NCI-H510A treated with DMSO at 0.1 percent for 48 hours (cell line): ENCODE measurements around the gene GAL3ST2.
"Not testable (repeated sequence)": the region's sequence is repeated elsewhere in the genome, so short reads cannot be mapped to it uniquely, and the experiment has no call there.

Experiments used
- DNase-seq: peaks from one replicate; lab custom pipeline; 2025; lab: John Stamatoyannopoulos, UW

Gene GAL3ST2

GRCh38 chr2:241795021-241795999 lies 18.7 kb downstream of the GAL3ST2 start:
- DNase-seq = no peak

DNA sequence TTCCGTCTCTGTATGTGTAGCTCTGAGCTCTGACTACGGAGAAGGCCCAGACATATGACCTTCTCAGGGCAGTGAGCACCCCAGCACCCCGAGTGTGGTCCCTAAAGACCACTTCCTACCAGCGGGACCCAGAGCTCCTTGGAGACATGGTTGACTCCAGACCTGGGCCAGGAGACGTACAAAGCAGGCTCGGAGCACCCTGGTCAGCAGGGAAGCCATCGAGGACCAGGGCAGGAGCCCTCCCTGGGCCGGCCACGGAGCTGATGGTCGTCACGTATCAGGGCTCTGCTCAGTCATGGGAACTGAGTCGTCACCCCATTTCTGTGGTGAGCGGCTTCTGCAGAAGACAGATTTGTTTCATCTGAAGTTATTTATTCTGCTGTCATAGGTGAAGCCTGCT lies 19.6 kb downstream of the GAL3ST2 start:
- no peak for DNase-seq

GRCh38 chr2:241796610-241797138 lies 20.1 kb downstream of the GAL3ST2 start:
- DNase-seq = no peak

DNA sequence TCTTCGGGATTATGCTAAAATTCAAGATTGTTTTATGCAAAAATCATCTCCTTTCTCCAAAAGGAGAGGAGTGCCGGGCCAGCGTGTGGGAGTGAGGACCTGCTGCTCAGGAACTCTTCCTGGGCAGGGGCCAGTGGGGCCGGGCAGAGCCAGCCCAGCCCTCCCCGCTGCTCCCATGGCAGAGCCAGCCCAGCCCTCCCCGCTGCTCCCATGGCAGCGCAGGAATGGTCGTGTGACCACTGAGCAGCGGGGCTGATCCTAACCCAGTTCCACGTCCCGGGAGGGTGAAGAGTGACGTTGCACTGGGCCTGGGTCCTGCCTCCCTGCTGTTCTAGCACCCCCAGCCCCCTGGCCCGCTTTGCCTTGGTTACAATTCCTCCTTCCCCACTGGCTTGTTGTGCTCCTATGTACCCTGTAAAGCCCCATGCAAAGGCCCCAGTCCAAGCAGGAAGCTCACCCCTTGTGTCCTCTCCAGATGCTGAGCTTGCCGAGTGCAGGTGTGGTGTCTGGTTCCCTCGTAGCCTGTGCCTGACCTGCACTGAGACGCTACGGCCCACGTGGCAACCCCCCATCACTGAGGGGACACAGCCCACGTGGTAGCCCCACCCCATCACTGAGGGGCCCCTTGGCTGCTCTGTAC lies 20.9 kb downstream of the GAL3ST2 start:
- no peak for DNase-seq

DNA sequence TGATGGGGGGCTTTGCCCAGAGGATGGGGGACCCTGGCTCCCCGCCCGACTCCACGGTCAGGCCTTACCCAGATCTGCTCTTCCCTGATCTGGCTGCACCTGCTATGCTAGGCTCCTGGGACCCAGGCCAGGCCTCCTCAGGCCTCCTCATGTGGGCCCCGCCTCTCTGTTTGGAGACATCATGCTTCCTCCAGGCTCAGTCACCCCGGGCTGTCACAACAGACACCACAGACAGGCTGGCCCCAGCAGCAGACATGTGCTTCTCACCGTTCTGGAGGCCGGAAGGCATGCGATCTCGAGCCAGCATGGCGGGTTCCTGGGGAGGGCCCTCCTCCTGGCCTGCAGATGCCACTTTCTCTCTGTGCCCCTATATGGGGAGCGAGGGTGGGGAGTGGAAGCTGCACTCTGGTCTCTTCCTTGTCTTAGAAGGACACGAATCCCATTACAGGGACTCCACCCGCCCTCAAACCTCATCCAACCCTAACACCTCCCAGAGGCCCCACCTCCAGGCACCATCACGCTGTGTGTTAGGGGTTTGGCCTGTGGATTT lies 21.5 kb downstream of the GAL3ST2 start:
- DNase-seq = no peak

- DNase-seq = no peak
Measured at GRCh38 chr2:241798631-241799521, 22.3 kb downstream of the GAL3ST2 start.

DNA sequence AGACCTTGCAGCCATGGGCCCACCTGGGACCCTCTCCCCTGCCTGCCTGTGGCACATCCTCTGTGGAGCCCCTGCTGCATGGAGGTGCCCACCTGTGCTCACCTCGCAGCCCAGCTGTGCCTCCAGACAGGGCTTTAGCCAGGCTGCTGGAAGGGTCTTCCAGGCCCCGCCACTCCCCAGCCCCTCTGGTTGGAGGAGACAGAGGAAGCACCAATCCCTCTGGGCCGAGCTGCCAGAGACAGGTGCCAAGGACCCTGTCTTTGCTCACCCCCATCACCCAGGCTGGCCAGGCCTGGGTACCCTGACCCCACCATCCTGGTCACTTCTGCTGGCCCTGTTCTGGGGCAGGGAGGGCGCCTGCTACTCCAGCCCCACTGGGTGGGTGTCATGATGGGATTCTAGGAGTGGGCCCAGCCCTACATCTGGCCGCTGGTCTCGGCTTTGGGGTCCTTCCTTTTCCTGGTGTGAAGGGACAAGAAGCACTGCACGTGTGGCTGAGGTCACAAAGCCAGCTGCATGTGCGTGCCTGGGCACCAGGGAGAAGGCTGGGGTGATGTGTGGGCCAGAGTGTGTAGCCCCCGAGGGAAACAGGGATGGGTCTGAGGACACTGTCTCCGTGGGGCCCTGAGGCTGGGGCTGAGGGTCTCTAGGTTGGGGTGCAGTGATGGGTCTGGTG lies 23.0 kb downstream of the GAL3ST2 start:
- DNase-seq = no peak

DNA sequence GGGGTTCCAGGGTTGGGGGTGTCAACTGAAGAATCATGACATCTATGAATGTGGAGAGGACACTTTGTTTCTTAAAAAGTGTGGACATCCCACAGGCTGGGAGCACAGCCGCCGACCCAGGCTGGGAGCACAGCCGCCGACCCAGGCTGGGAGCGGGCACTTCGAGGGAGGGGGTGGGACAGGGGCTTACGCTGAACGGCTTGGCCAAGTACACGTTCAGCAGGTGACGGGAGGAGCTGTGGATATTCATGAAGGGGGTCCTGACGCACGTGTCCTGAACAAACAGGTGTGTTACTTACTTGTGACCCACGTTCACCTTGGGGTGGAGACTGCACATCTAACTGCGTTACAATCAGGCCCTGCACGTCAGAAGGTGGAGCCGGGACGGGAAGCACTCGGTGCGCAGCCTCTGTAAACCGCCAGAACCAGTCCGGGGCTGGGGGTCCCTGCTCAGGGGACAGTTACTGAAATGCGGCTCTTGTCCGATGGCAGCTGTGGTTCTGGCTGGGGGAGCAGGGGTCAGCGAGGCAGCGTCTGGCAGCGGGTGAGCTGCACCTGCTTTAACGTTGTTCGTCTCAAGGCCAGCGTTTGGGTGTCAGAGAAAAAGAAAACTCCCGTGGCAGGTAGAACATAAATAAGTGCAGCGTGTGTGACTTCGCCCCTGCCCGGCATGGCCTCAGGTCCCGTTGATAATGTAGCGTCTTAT lies 23.7 kb downstream of the GAL3ST2 start:
- not testable (repeated sequence) for DNase-seq

- DNase-seq = no peak
Measured at GRCh38 chr2:241801611-241802420, 25.2 kb downstream of the GAL3ST2 start.

GRCh38 chr2:241802421-241803318 lies 26.0 kb downstream of the GAL3ST2 start:
- no peak for DNase-seq

DNA sequence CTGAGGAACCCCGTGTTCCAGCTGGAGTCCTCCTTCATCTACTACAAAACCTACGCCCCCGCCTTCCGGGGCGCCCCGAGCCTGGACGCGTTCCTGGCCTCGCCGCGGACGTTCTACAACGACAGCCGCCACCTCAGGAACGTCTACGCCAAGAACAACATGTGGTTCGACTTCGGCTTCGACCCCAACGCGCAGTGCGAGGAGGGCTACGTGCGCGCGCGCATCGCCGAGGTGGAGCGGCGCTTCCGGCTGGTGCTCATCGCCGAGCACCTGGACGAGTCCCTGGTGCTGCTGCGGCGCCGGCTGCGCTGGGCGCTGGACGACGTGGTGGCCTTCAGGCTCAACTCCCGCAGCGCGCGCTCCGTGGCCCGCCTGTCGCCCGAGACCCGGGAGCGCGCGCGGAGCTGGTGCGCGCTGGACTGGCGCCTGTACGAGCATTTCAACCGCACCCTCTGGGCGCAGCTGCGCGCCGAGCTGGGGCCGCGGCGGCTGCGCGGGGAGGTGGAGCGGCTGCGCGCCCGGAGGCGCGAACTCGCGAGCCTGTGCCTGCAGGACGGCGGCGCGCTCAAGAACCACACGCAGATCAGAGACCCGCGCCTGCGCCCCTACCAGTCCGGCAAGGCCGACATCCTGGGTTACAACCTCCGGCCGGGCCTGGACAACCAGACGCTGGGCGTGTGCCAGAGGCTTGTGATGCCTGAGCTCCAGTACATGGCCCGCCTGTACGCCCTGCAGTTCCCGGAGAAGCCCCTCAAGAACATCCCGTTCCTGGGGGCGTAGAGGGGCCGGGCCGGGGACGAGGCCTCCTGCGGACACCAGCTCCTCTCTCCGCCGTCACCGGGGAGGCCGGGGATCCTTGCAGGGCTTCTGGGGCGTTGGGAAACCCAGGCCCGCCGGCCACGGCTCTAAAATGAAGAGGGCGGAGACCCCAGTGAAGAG lies 27.0 kb downstream of the GAL3ST2 start:
- peak; percentile 41 for DNase-seq

- no peak for DNase-seq
Measured at GRCh38 chr2:241804326-241805229, 28.0 kb downstream of the GAL3ST2 start.

DNA sequence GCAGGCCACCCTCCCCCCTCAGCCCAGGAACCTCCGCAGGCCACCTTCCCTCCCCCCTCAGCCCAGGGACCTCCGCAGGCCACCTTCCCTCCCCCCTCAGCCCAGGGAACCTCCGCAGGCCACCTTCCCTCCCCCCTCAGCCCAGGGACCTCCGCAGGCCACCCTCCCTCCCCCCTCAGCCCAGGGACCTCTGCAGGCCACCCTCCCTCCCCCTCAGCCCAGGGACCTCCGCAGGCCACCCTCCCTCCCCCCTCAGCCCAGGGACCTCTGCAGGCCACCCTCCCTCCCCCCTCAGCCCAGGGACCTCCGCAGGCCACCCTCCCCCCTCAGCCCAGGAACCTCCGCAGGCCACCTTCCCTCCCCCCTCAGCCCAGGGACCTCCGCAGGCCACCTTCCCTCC lies 29.6 kb downstream of the GAL3ST2 start:
- DNase-seq = not testable (repeated sequence)

DNA sequence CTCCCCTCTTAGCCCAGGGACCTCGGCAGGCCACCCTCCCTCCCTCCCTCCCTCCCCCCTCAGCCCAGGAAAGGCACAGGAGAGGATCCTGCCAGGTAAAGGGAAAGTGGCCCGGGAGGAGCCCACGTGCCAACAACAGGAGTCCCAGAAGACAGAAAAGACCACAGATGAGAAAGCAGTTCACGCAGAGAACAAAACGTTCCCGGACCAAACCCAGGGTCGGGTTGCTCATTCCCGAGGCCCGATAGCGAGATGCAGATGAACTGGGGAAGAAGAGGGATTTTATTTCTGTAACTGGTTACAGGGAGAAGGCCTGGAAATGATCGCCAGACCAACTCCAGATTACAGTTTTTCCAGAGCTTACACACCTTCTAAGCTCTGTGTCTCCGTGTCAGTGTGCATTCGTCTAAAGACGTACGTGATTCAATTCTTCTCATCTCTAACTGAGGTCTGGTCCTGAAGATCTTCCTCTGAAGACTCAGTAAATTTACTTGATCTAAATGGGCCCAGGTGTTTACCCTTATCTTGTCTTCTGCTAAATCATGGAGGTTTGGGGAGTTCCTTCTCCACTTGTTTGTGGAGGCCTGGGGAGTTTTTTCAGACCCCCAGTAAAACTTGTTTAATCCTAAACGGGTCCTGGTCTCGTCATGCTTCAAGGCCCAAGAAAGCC lies 31.6 kb downstream of the GAL3ST2 start:
- no peak for DNase-seq

GRCh38 chr2:241808721-241809382 lies 32.2 kb downstream of the GAL3ST2 start, which contains the start of gene NEU4:
Gene NEU4 (plus strand): TSS chr2:241809193. CDS start chr2:241814485, 5,292 bp downstream.
- DNase-seq = no peak
